ENCODE data around the gene SHISA9. TPM values are rescaled to one million over a fixed set of nuclear protein-coding genes. Genes with fewer than 3 reads are reported as not detected.

The SHISA9 gene
- polyA plus RNA-seq, 2 of the 4 experiments (the other 2 are of a cell fraction), result 0.16 TPM; not detected in 1

DNA sequence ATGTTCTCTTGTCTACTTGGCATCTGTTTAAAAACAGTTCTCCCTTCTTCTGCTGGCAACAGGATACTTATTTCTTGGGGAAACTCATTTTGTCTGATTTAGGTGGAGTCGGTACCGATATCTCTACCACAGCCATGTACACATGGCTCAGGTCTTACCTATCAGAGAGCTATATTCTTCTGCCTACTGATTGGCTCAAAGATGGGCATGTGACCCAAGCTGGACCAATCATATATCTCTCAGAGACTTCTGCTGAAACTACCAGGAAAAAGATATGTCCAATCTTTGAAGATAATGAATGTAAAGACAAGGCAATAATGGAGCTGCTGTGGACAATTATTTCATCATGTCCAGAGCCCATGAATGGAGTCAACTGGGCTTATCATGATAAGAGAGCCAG, 21.6 kb upstream of the SHISA9 start:
- H3K9me3 ChIP-seq, result no peaks in the 10 kb centered on the region
- no peak overlapping the region for H3K27ac ChIP-seq
- DNase-seq (ENCODE audit: low read depth in 1 of 2, low spot score in 1 of 2) (no peak), FAIRE-seq (no peak), ATAC-seq (no peak)
- 90% methylated on average over 2 of the region's 2 CpGs for WGBS (ENCODE audit: missing lambda C conversion rate)
- CTCF ChIA-PET, result interaction anchor here (1.4 kb wide), 1 partner anchor 11 kb away, joined by 5 read pairs; no protein-coding TSS in a partner anchor
- H3K4me1 ChIP-seq, result peaks cover 24% of the 10 kb centered on the region; the same call in 2 of the 3 replicates
- H3K4me2 ChIP-seq, result no peak overlapping the region
- no peak for TF ChIP-seq HDAC2 (IDR thresholded peaks at IDR 0.05)
- TF ChIP-seq CEBPB (IDR thresholded peaks at IDR 0.05), result no peak
- TF ChIP-seq, protein P1, sequence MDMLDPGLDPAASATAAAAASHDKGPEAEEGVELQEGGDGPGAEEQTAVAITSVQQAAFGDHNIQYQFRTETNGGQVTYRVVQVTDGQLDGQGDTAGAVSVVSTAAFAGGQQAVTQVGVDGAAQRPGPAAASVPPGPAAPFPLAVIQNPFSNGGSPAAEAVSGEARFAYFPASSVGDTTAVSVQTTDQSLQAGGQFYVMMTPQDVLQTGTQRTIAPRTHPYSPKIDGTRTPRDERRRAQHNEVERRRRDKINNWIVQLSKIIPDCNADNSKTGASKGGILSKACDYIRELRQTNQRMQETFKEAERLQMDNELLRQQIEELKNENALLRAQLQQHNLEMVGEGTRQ (IDR thresholded peaks at IDR 0.05), result peak; percentile 69
- TF ChIP-seq, protein P2, sequence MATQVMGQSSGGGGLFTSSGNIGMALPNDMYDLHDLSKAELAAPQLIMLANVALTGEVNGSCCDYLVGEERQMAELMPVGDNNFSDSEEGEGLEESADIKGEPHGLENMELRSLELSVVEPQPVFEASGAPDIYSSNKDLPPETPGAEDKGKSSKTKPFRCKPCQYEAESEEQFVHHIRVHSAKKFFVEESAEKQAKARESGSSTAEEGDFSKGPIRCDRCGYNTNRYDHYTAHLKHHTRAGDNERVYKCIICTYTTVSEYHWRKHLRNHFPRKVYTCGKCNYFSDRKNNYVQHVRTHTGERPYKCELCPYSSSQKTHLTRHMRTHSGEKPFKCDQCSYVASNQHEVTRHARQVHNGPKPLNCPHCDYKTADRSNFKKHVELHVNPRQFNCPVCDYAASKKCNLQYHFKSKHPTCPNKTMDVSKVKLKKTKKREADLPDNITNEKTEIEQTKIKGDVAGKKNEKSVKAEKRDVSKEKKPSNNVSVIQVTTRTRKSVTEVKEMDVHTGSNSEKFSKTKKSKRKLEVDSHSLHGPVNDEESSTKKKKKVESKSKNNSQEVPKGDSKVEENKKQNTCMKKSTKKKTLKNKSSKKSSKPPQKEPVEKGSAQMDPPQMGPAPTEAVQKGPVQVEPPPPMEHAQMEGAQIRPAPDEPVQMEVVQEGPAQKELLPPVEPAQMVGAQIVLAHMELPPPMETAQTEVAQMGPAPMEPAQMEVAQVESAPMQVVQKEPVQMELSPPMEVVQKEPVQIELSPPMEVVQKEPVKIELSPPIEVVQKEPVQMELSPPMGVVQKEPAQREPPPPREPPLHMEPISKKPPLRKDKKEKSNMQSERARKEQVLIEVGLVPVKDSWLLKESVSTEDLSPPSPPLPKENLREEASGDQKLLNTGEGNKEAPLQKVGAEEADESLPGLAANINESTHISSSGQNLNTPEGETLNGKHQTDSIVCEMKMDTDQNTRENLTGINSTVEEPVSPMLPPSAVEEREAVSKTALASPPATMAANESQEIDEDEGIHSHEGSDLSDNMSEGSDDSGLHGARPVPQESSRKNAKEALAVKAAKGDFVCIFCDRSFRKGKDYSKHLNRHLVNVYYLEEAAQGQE (IDR thresholded peaks at IDR 0.05), result no peak
- POLR2A ChIA-PET, result no interaction called here
- H3K4me3 ChIP-seq, result no peak overlapping the region

DNA sequence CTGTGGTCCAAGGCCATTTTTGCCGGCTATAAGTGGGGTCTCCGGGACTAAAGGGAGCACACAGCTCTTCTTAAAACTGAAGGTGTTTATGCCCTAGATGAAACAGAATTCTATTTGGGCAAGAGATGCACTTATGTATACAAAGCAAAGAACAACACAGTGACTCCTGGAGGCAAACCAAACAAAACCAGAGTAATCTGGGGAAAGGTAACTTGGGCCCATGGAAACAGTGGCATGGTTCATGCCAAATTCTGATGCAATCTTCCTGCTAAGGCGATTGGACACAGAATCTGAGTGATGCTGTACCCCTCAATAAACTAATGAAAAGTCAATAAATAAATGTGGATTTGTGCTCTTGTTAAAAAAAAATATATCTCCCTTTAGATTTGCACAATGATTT, 20.2 kb upstream of the SHISA9 start:
- POLR2A ChIA-PET, result no interaction called here
- Histone ChIP-seq H3K4me2 (no peak overlapping the region), H3K27ac (0 out of 6 replicates have a peak overlapping the region, but pooled peaks of 1 of the 2 experiments have one; percentile 27), H3K9me3 (no peaks in the 10 kb centered on the region), H3K4me1 (peaks cover 18% of the 10 kb centered on the region; the same call in 1 of the 3 replicates), H3K4me3 (no peak overlapping the region)
- WGBS (ENCODE audit: missing lambda C conversion rate), result 43% methylated on average over 3 of the region's 3 CpGs
- DNase-seq (ENCODE audit: low read depth in 1 of 2, low spot score in 1 of 2) (peak in 1 of 2 experiments; percentile 27), FAIRE-seq (no peak), ATAC-seq (no peak)
- no peak for TF ChIP-seq MAZ (IDR thresholded peaks at IDR 0.05; ENCODE audit: borderline replicate concordance, low read depth, low read length)
- TF ChIP-seq SMC3 (IDR thresholded peaks at IDR 0.05), result no peak
- no peak for TF ChIP-seq KDM5A (IDR thresholded peaks at IDR 0.05)
- TF ChIP-seq CHD2 (IDR thresholded peaks at IDR 0.05; ENCODE audit: low read length, partially characterized antibody), result no peak
- no peak for TF ChIP-seq NPAS2 (CRISPR knock-in tag; IDR thresholded peaks at IDR 0.05; ENCODE audit: borderline replicate concordance)
- CTCF ChIA-PET, result interaction anchor here (1.4 kb wide), 1 partner anchor 9 kb away, joined by 5 read pairs; no protein-coding TSS in a partner anchor

DNA sequence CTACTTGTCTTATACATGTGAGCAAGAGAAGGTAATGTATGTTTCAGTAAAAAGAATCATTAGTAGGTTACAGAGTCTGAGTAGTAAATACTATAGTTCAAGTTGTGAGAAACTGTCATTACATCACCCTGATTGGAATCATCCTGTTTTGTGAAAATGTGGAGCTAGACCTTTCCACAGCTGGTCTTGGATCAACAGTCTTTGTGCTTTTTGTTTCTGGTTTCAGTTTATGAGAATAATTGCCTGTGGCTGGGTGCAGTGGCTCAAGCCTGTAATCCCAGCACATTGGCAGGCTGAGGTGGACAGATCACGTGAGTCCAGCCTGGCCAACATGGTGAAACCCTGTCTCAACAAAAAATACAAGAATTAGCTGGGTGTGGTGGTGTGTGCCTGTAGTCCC, 19.7 kb upstream of the SHISA9 start:
- Histone ChIP-seq H3K4me1 (peaks cover 12% of the 10 kb centered on the region; the same call in 1 of the 3 replicates), H3K4me2 (no peak overlapping the region), H3K4me3 (no peak overlapping the region), H3K27ac (peak overlapping the region in 1 of 2 experiments; percentile 18; a peak in 2 of 6 replicates), H3K9me3 (no peaks in the 10 kb centered on the region)
- POLR2A ChIA-PET, result no interaction called here
- DNase-seq (ENCODE audit: low read depth in 1 of 2, low spot score in 1 of 2) (no peak), ATAC-seq (no peak), FAIRE-seq (no peak)
- CTCF ChIA-PET, result no interaction called here
- WGBS (ENCODE audit: missing lambda C conversion rate), result 33% methylated on average over 1 of the region's 1 CpG
- TF ChIP-seq HOXB5 (CRISPR knock-in tag; IDR thresholded peaks at IDR 0.05), result no peak
- TF ChIP-seq, protein P2 (IDR thresholded peaks at IDR 0.05), result no peak
- TF ChIP-seq HDAC2 (IDR thresholded peaks at IDR 0.05), result no peak
- TF ChIP-seq HOXB13 (CRISPR knock-in tag; IDR thresholded peaks at IDR 0.05; ENCODE audit: low read depth), result no peak
- TF ChIP-seq, protein P3, sequence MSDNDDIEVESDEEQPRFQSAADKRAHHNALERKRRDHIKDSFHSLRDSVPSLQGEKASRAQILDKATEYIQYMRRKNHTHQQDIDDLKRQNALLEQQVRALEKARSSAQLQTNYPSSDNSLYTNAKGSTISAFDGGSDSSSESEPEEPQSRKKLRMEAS (IDR thresholded peaks at IDR 0.05), result no peak
- TF ChIP-seq RFX5 (IDR thresholded peaks at IDR 0.05), result no peak
- no peak for TF ChIP-seq EP300 (IDR thresholded peaks at IDR 0.05)
- TF ChIP-seq CHD4 (IDR thresholded peaks at IDR 0.05; ENCODE audit: borderline replicate concordance), result no peak
- TF ChIP-seq, protein P4, sequence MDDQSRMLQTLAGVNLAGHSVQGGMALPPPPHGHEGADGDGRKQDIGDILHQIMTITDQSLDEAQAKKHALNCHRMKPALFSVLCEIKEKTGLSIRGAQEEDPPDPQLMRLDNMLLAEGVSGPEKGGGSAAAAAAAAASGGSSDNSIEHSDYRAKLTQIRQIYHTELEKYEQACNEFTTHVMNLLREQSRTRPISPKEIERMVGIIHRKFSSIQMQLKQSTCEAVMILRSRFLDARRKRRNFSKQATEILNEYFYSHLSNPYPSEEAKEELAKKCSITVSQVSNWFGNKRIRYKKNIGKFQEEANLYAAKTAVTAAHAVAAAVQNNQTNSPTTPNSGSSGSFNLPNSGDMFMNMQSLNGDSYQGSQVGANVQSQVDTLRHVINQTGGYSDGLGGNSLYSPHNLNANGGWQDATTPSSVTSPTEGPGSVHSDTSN (IDR thresholded peaks at IDR 0.05), result no peak
- TF ChIP-seq HEYL (CRISPR knock-in tag; IDR thresholded peaks at IDR 0.05), result no peak
- TF ChIP-seq ZNF302 (CRISPR knock-in tag; IDR thresholded peaks at IDR 0.05), result no peak
- TF ChIP-seq ZFP36 (IDR thresholded peaks at IDR 0.05; ENCODE audit: borderline replicate concordance, partially characterized antibody), result no peak
- TF ChIP-seq CHD2 (IDR thresholded peaks at IDR 0.05; ENCODE audit: low read length, partially characterized antibody), result no peak
- no peak for TF ChIP-seq JUN (IDR thresholded peaks at IDR 0.05)
- no peak for TF ChIP-seq HOXA7 (CRISPR knock-in tag; IDR thresholded peaks at IDR 0.05)

Measured in A549 (cell line).